HTR-8/SVneo (cell line): Measurements from ENCODE around the gene DMAC1.
A peak's percentile ranks its signal among the peaks of the same experiment; 100 is the strongest.

ENCODE experiments used
- DNase-seq: peaks from one replicate; pipeline ENCODE4 v3.0.0; 2011; ENCODE audit warnings: low spot score, mixed read lengths; ENCODE audit not compliant: insufficient read length
- FAIRE-seq: peaks from 2 replicates; lab custom pipeline; 2011; peaks lifted over from hg19 to GRCh38; lab: Jason Lieb, UNC

The DMAC1 gene, protein sequence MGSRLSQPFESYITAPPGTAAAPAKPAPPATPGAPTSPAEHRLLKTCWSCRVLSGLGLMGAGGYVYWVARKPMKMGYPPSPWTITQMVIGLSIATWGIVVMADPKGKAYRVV

DNA sequence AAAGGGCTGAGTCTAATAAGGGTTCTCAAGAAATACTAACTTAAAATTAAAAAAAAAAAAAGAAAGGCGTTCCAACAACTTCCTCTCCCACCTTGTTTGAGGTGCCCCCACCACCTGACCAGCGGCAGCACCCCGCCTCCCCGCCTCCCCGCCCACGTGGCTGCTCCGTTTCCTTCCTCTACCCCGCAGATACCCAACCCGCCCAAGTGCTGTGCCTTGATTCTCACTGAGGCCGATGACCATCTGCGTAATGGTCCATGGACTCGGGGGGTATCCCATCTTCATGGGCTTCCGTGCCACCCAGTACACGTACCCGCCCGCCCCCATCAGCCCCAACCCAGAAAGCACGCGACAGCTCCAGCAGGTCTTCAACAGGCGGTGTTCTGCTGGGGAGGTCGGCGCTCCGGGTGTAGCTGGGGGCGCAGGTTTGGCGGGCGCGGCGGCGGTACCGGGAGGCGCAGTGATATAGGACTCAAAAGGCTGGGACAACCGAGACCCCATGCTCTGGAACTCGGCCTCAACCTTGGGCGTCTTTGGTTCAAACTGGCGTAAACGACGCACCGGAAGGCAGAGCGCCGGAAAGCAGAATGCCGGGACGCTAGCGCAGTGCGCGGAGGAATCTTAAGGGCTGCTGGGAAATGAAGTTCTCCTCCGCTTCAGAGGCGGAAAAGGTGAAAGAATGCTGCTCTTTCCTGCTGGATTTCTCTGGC lies at the start of gene DMAC1:
Gene DMAC1, minus strand, starts transcription at position 545 of the 710 bp plus-strand sequence. Its CDS starts 44 bp downstream, at position 501.
- DNase-seq (peak; percentile 78), FAIRE-seq (no peak)

DNA sequence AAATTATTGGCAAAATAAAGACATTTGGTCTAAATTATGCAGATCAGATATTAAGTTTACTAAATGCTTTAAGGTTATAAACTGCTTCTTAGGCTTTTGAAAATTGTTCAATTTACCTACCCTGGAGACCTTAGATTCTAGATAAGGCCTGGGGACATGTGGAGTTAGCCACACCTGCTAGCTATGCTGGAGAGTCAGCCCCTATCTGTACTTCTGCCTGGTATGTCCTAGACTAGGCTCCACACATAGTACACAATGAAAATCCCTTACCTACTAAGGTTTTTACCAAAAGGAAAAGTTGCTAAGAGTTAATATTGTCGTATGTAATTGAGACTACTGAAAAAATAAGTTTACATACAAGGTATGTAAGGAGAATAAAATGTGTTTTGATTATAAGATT lies 49.8 kb upstream of the DMAC1 start:
- no peak for DNase-seq
- FAIRE-seq, result no peak

- no peak for DNase-seq
- FAIRE-seq, result no peak
These were observed 48.9 kb upstream of the DMAC1 start for GRCh38 chr9:7848498-7848897.

- DNase-seq (no peak), FAIRE-seq (no peak)
These were observed 44.7 kb upstream of the DMAC1 start for GRCh38 chr9:7844242-7844641.

DNA sequence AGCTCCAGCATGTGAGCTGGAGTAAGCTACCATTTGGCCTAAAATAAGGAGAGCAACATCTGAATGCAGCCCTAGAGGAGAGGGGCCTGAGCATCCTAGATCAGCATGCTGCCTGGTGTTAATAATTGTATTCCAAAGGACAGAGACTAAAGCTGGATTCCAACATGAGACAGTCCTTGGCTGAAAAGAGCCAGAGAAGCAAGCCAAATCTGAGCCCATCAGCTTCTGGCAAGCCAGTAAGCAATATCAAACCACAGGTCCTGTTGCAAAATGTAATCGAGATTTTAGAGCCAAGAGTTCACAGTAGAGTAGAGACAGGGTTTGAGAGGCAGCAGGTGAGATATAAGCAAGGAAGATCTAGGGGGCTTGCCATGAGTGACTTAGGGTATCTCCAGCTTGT lies 42.3 kb upstream of the DMAC1 start:
- DNase-seq, result no peak
- FAIRE-seq, result no peak

DNA sequence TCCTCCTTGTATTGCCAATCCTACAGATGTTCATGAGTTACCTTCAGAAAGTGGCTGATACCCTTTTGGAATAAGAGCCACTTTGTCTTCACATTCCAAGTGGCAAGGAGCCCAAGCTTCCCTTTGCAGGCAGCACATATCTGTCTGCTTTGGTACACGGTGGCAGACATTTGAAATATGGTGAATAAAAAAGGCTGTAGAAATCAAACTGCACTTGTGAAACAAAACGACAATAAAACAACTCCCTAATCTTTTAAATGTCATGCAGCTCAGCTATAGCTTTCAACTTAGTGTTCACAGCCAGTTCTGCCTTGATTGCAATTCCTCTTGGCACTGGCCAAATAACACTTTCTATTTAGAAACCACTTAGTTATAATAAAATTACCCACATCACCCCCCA lies 35.0 kb upstream of the DMAC1 start:
- no peak for DNase-seq
- no peak for FAIRE-seq

GRCh38 chr9:7828334-7828733 lies 28.8 kb upstream of the DMAC1 start:
- DNase-seq, result no peak
- no peak for FAIRE-seq

DNA sequence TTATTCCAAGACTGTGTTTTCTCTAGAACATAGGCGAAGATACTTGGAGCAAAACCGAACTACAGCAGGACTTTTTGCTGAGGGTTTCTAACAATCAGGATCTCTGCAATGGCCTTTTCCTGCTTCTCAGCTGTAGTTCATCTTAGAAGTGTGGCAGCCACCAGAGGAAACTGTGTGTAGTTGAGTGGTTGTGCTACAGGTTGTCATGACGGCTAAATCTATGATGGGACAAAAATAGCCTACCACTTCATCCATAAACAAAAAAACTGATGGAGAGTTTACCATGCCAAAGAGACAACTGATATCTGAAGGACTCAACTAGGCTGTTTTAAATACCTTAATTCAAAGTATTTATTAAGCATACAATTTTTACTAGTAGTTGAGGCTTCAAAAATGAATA lies 28.2 kb upstream of the DMAC1 start:
- no peak for FAIRE-seq

GRCh38 chr9:7827056-7827455 lies 27.5 kb upstream of the DMAC1 start:
- no peak for DNase-seq
- FAIRE-seq, result no peak

More for the DNA sequence above, 28.2 kb upstream of the DMAC1 start:
- DNase-seq, result no peak

- no peak for DNase-seq
- no peak for FAIRE-seq
These were observed 24.1 kb upstream of the DMAC1 start for GRCh38 chr9:7823651-7824050.

- FAIRE-seq, result no peak
These were observed 20.4 kb upstream of the DMAC1 start for GRCh38 chr9:7819984-7820383.

DNA sequence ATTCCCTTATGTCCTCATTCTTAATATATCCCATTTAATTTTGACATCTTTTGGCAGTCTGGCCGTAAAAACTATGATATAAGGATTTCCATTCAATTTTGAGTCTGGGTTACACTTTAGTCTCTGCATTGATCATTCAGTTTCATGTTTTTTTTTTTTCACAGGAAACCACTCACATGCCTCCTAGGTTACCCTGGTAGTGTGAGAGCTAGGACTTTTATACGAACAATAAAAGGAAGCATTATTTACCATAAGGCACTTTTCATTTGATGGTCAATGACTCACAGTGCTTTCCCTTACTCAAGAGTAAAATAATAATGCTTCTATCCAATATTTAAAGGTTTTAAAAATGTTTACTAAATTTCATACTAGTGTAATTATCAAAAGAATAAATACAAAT lies 16.4 kb upstream of the DMAC1 start:
- FAIRE-seq (no peak), DNase-seq (no peak)

More at GRCh38 chr9:7819984-7820383, 20.4 kb upstream of the DMAC1 start:
- no peak for DNase-seq

DNA sequence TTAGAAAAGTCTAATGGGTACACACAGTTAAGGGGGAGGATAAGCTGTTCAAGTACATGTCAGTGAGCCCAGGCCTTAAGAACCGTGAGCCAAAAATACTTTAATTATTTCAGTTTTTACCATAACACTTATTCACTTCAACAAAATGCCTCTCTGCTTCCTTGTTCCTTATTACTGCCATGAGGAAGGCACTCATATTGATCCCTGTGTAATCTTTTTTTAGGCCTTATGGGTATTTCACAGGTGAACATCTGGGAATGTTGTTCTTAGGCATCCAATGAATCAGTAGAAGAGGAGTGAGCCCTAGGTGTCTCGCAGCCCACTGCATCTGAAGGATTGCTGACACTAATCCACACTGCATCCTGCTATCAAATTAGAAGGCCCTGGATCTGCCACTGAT lies 13.5 kb upstream of the DMAC1 start:
- DNase-seq (no peak), FAIRE-seq (no peak)

DNA sequence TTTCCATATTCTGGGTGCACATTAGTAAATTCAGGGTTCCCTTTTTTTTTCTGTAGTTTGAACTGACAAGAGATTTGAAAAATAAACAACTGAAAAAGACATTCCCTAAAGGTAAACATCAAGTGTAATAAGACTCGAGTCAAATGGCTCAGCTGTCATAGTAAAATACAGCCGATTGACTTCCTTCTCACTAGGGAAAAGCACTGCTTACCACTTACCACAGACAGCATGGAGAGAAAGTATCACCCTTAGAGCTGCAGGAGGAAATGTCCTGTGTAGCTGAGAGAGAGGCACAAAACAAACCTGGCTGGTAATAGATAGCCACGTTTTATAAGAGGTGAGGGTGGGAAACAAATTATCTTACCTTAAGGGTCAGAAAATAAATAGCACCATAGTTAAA lies 12.1 kb upstream of the DMAC1 start:
- no peak for FAIRE-seq
- DNase-seq, result no peak

DNA sequence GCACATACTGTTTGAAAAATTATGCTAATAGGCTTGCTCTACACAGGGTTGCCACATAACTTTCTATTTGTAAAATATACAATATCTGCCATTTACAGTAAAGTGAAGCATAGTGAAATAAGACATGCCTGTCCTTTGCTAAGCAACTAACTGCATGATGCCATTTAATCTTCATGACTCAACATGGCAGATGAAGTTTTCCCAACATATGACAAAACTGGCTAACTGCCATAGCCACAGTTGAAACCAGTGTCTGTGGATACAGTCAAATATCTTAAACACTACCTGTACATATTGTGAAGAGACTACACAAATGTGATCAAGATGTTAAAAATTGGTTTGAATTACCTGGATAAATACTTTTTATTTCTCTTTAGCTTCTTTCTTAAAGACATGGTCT lies 3.1 kb upstream of the DMAC1 start:
- FAIRE-seq (no peak), DNase-seq (no peak)

DNA sequence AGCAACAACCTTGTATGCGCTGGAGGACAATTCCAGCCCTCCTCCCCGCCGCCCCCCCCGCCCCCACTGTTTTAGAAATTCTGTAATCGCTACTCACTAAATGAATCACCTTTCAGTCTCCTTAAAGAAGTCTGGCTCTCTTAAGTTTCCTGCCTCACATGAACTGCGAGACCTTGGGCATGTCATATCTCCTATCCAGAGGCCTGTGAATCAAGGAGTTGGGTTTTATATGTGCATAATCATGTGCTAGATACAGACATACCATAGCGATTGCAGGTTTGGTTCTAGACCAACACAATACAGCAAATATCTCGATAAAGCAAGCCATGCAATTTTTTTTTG lies 337 bp upstream of the DMAC1 start:
- FAIRE-seq (no peak), DNase-seq (no peak)

- no peak for DNase-seq
These were observed 5.4 kb downstream of the DMAC1 start for GRCh38 chr9:7794196-7794595.

GRCh38 chr9:7791394-7791793 lies 8.2 kb downstream of the DMAC1 start:
- DNase-seq (no peak), FAIRE-seq (no peak)

More at GRCh38 chr9:7794196-7794595, 5.4 kb downstream of the DMAC1 start:
- no peak for FAIRE-seq

DNA sequence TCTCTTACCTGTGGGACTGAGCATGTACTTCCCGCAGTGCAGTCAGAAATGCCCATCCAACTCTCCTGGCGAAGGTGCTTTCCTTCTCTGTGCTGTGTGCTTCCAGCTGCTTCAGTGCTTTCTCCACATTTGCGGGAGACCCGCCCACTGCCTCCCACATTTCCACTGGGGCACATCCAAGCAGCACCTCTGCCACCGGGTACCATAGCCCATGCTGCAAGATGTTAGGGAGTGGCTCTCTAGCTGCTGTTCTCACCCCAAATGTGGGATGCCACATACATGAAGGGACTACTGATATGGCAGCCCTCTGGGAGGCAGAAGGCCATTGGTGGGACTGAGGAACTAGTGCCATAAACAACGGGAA lies 8.8 kb downstream of the DMAC1 start:
- DNase-seq (no peak), FAIRE-seq (no peak)

- no peak for FAIRE-seq
These were observed 9.4 kb downstream of the DMAC1 start for GRCh38 chr9:7790022-7790818.

DNA sequence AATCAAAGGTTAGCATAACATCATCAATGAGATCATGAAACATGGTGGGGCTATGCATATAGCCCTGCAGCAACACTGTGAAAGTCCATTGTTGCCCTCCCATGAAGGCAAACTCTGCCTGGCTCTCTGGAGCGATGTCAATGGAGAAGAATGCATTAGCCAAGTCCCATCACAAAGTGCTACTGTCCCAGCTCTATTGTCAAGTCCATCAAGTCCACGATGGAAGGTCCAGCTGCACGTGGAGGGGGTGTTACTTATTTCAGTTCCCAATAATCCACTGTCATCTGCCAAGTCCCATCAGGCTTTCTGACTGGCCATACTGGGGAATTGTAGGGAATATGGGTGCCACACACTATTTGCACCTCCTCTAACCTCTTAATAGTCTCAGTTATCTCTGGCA lies 10.8 kb downstream of the DMAC1 start:
- DNase-seq, result no peak
- FAIRE-seq, result no peak

More at GRCh38 chr9:7790022-7790818, 9.4 kb downstream of the DMAC1 start:
- no peak for DNase-seq
